ENCODE data around the gene SSC4D. TPM values are rescaled to one million over a fixed set of nuclear protein-coding genes. Genes with fewer than 3 reads are reported as not detected.

SSC4D gene
- total and polyA plus RNA-seq, 9 of the 15 experiments (the other 6 are each of a cell fraction or from before 2014, with no cell fraction given): 0.06 to 1.1 (median 0.85) TPM; not detected in 1

DNA sequence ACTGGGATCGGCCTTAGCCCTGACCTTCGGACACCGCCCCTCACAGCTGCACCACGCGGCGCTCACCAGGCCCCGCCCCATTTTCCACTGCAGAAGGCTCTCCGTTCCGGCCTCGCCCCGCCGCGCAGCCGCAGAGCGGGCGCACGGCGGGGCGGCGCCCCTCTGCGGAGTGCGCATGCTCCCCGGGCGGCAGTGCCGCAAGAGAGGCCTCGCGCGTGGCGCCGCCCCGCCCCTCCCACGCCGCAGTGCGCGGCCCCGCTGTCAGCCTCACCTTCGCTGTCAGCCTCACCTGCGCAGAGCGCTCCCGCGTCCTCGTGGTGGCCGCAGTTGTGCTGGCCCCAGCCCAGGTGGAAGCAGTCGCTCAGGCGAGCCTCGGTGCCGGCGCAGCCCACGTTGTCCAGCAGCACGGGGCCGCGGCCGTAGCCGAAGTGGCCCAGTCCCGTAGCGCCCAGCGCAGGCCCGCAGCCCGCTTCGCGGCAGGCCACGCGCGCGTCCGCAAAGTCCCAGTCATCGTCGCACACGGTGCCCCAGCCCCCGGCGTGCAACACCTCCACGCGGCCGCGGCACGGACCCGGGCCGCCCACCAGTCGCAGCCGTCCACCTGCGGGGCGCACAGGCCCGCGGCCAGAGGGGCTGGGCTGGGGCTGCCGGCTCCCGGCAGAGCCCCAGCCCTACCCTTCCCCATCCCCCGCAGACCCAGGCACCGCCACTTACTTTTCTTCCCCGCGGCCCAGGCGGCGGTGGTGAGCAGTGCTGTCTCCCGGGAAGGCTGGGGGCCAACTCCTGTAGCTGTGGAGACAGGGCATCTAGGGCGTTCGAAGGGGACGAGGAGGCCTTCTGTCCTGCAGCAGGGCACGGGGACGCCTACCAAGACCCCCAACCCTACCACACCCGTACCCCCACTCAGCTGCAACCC is 16.1 kb downstream of the SSC4D start (continued):
- TF ChIP-seq CXXC5 (CRISPR knock-in tag; IDR thresholded peaks at IDR 0.05): peak; percentile 95
- TF ChIP-seq RFX5 (IDR thresholded peaks at IDR 0.05; ENCODE audit: low read depth, low read length): no peak
- TF ChIP-seq, protein P1, sequence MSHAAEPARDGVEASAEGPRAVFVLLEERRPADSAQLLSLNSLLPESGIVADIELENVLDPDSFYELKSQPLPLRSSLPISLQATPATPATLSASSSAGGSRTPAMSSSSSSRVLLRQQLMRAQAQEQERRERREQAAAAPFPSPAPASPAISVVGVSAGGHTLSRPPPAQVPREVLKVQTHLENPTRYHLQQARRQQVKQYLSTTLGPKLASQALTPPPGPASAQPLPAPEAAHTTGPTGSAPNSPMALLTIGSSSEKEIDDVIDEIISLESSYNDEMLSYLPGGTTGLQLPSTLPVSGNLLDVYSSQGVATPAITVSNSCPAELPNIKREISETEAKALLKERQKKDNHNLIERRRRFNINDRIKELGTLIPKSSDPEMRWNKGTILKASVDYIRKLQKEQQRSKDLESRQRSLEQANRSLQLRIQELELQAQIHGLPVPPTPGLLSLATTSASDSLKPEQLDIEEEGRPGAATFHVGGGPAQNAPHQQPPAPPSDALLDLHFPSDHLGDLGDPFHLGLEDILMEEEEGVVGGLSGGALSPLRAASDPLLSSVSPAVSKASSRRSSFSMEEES (CRISPR knock-in tag; IDR thresholded peaks at IDR 0.05): no peak
- peak; percentile 96 for TF ChIP-seq ERF (CRISPR knock-in tag; IDR thresholded peaks at IDR 0.05)
- no peak for TF ChIP-seq DPF2 (IDR thresholded peaks at IDR 0.05)
- 0 out of 2 replicates have a peak, but pooled peaks have one; percentile 90 for TF ChIP-seq RBM34 (IDR thresholded peaks at IDR 0.05; ENCODE audit: borderline replicate concordance, insufficient read depth, low read length)
- TF ChIP-seq CCAR2 (IDR thresholded peaks at IDR 0.05; ENCODE audit: low read depth, low read length): no peak
- TF ChIP-seq ZSCAN29 (IDR thresholded peaks at IDR 0.05): no peak
- peak; percentile 95 for TF ChIP-seq SAFB (IDR thresholded peaks at IDR 0.05; ENCODE audit: borderline replicate concordance, low read depth, low read length)
- no peak for TF ChIP-seq ZNF695 (CRISPR knock-in tag; IDR thresholded peaks at IDR 0.05)
- TF ChIP-seq LEF1 (IDR thresholded peaks at IDR 0.05): no peak
- TF ChIP-seq ETS2 (tag; IDR thresholded peaks at IDR 0.05; ENCODE audit: borderline replicate concordance, poor library complexity, severe bottlenecking): no peak
- no peak for TF ChIP-seq CBX8 (IDR thresholded peaks at IDR 0.05; ENCODE audit: borderline replicate concordance, extremely low read depth, low read depth, low read length, poor library complexity, severe bottlenecking)
- peak; percentile 89 for TF ChIP-seq SMAD4 (CRISPR knock-in tag; conservative IDR thresholded peaks at IDR 0.05)
- no peak for TF ChIP-seq NCOA2 (IDR thresholded peaks at IDR 0.05; ENCODE audit: partially characterized antibody in 2 of 2)
- TF ChIP-seq ZNF384 (IDR thresholded peaks at IDR 0.05; ENCODE audit: low read depth, low read length): no peak
- TF ChIP-seq HDAC8 (tag; IDR thresholded peaks at IDR 0.05): peak; percentile 92; the same call in 1 of the 2 replicates
- TF ChIP-seq RBM22 (IDR thresholded peaks at IDR 0.05; ENCODE audit: low read depth, low read length, poor library complexity, severe bottlenecking): no peak
- peak in 1 of 3 experiments; percentile 4 for TF ChIP-seq YY1 (IDR thresholded peaks at IDR 0.05; ENCODE audit: borderline replicate concordance in 1 of 3, control insufficient read depth in 1 of 3, extremely low read depth in 1 of 3, insufficient read depth in 3 of 3, insufficient read length in 1 of 3, insufficient replicate concordance in 2 of 3, low read depth in 1 of 3, low read length in 2 of 3)
- TF ChIP-seq LARP7 (IDR thresholded peaks at IDR 0.05): no peak
- TF ChIP-seq ASH1L (IDR thresholded peaks at IDR 0.05; ENCODE audit: borderline replicate concordance, low read depth, partially characterized antibody): no peak
- no peak for TF ChIP-seq ZNF140 (CRISPR knock-in tag; IDR thresholded peaks at IDR 0.05)
- no peak for TF ChIP-seq NCOA6 (IDR thresholded peaks at IDR 0.05)

Measured in K562 (cell line).